Islet of Langerhans (tissue), 1 donor: ENCODE measurements around the gene DNAI7.

Source experiments
- FAIRE-seq: peaks from one replicate; lab custom pipeline; 2011; peaks lifted over from hg19 to GRCh38; lab: Jason Lieb, UNC

DNAI7 gene

GRCh38 chr12:25195056-25195971, at the start of gene DNAI7, which contains the start of gene ETFRF1:
Gene DNAI7, minus strand, starts transcription at chr12:25195160. Its CDS starts 82 bp downstream, at chr12:25195078.
Gene ETFRF1, plus strand, starts transcription at chr12:25195237. Its CDS starts 8,720 bp downstream, at chr12:25203957.
- FAIRE-seq: peak; percentile 73

- no peak for FAIRE-seq
These were observed 48.7 kb upstream of the DNAI7 start for GRCh38 chr12:25243680-25243990.

- no peak for FAIRE-seq
These were observed 48.2 kb upstream of the DNAI7 start for GRCh38 chr12:25242981-25243679.

GRCh38 chr12:25241167-25242020, 46.4 kb upstream of the DNAI7 start:
- FAIRE-seq: peak; percentile 99

- no peak for FAIRE-seq
These were observed 41.7 kb upstream of the DNAI7 start for GRCh38 chr12:25236626-25237025.

GRCh38 chr12:25236190-25236589, 41.2 kb upstream of the DNAI7 start:
- no peak for FAIRE-seq

GRCh38 chr12:25213338-25213737, 18.4 kb upstream of the DNAI7 start:
- FAIRE-seq: no peak

- no peak for FAIRE-seq
These were observed 13.6 kb upstream of the DNAI7 start for GRCh38 chr12:25208554-25208953.

- FAIRE-seq: no peak
These were observed 12.9 kb upstream of the DNAI7 start for GRCh38 chr12:25207846-25208245.

- FAIRE-seq: no peak
These were observed 12.5 kb upstream of the DNAI7 start for GRCh38 chr12:25207411-25207810.

- FAIRE-seq: no peak
These were observed 7.2 kb upstream of the DNAI7 start for GRCh38 chr12:25202137-25202536.

GRCh38 chr12:25200703-25201102, 5.7 kb upstream of the DNAI7 start:
- no peak for FAIRE-seq

GRCh38 chr12:25197608-25198007, 2.6 kb upstream of the DNAI7 start:
- no peak for FAIRE-seq

- no peak for FAIRE-seq
These were observed 271 bp downstream of the DNAI7 start for GRCh38 chr12:25194722-25195055.

GRCh38 chr12:25194214-25194613, 746 bp downstream of the DNAI7 start:
- FAIRE-seq: no peak

GRCh38 chr12:25190793-25191192, 4.2 kb downstream of the DNAI7 start:
- no peak for FAIRE-seq

- FAIRE-seq: no peak
These were observed 5.3 kb downstream of the DNAI7 start for GRCh38 chr12:25189656-25190055.

GRCh38 chr12:25187781-25188180, 7.2 kb downstream of the DNAI7 start:
- no peak for FAIRE-seq

- FAIRE-seq: peak; percentile 81
These were observed 8.1 kb downstream of the DNAI7 start for GRCh38 chr12:25186788-25187402.

GRCh38 chr12:25186038-25186787, 8.7 kb downstream of the DNAI7 start:
- no peak for FAIRE-seq

- FAIRE-seq: no peak
These were observed 10.8 kb downstream of the DNAI7 start for GRCh38 chr12:25184132-25184531.
